Measurements from ENCODE around the gene PAX8. TPM values are rescaled to one million over a fixed set of nuclear protein-coding genes. Genes with fewer than 3 reads are reported as not detected.

The PAX8 gene
- total RNA-seq, 6 experiments from 2014 or later = 0.33 to 6.7 (median 5.1) TPM

GRCh38 chr2:113228991-113229716 is 49.6 kb downstream of the PAX8 start:
- DNase-seq = no peak

GRCh38 chr2:113228351-113228750 is 50.4 kb downstream of the PAX8 start:
- no peak for TF ChIP-seq CTCF (IDR thresholded peaks at IDR 0.05)
- Mint-ChIP-seq H3K9me3 (no peaks in the 10 kb centered on the region), H3K4me3 (no peak overlapping the region), H3K36me3 (ENCODE audit: low read depth) (no peaks in the 10 kb centered on the region), H3K4me1 (ENCODE audit: low read depth) (peaks cover 6% of the 10 kb centered on the region), H3K27ac (no peak overlapping the region), H3K27me3 (ENCODE audit: insufficient read depth) (peaks cover 3% of the 10 kb centered on the region)
- DNase-seq = no peak

More at GRCh38 chr2:113228991-113229716, 49.6 kb downstream of the PAX8 start:
- no peaks in the 10 kb centered on the region for H3K9me3 Mint-ChIP-seq
- no peak overlapping the region for H3K27ac Mint-ChIP-seq
- H3K27me3 Mint-ChIP-seq (ENCODE audit: insufficient read depth) = peaks cover 3% of the 10 kb centered on the region
- peaks cover 6% of the 10 kb centered on the region for H3K4me1 Mint-ChIP-seq (ENCODE audit: low read depth)
- no peak overlapping the region for H3K4me3 Mint-ChIP-seq
- H3K36me3 Mint-ChIP-seq (ENCODE audit: low read depth) = no peaks in the 10 kb centered on the region
- no peak for TF ChIP-seq CTCF (IDR thresholded peaks at IDR 0.05)

- H3K4me3 Mint-ChIP-seq = no peak overlapping the region
- H3K4me1 Mint-ChIP-seq (ENCODE audit: low read depth) = peaks cover 6% of the 10 kb centered on the region
- TF ChIP-seq CTCF (IDR thresholded peaks at IDR 0.05) = no peak
- DNase-seq = no peak
- H3K36me3 Mint-ChIP-seq (ENCODE audit: low read depth) = no peaks in the 10 kb centered on the region
- H3K9me3 Mint-ChIP-seq = no peaks in the 10 kb centered on the region
- peaks cover 3% of the 10 kb centered on the region for H3K27me3 Mint-ChIP-seq (ENCODE audit: insufficient read depth)
- H3K27ac Mint-ChIP-seq = no peak overlapping the region
These were observed 51.0 kb downstream of the PAX8 start for GRCh38 chr2:113227698-113228097.

DNA sequence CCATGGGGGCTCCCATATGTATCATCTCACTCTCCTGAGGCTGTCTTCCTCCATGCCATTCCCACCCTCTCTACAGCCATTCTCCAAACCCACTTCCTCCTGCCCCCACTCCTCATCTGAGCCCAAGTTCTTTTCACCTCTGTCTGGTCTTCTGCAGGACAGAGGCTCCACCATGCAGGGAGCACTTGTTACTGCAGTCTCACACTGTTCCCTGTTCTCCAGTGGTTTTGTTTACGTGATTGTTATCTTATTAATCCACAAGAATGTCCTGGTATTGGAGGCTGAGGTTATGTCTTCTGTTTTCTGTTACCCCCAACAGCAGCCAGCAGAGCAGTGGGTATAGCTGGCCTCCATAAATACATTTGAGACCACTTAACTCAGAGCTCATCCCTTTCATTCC is 51.4 kb downstream of the PAX8 start:
- peaks cover 6% of the 10 kb centered on the region for H3K4me1 Mint-ChIP-seq (ENCODE audit: low read depth)

DNA sequence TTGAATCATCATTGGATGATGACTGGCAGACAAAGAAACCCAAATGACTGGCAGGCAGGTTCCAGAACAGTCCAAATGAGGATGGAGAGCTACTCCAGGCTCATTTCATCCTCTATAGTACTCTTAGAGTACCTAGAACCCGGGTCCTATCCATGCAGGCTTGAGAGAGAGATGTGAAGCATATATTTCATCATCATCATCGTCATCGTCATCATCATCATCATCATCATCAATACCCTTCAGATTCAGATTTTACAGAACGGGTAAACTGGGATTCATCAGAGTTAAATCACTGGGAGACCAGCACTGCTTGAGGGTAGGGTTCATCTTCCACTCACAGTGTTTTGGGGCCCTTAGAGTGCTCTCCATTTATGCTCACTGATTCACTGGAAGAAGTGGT is 52.3 kb downstream of the PAX8 start:
- Mint-ChIP-seq H3K4me3 (no peak overlapping the region), H3K36me3 (ENCODE audit: low read depth) (no peaks in the 10 kb centered on the region), H3K9me3 (no peaks in the 10 kb centered on the region), H3K4me1 (ENCODE audit: low read depth) (peaks cover 6% of the 10 kb centered on the region), H3K27ac (no peak overlapping the region), H3K27me3 (ENCODE audit: insufficient read depth) (peaks cover 3% of the 10 kb centered on the region)
- DNase-seq = no peak
- TF ChIP-seq CTCF (IDR thresholded peaks at IDR 0.05) = no peak

More for the DNA sequence above, 51.4 kb downstream of the PAX8 start:
- TF ChIP-seq CTCF (IDR thresholded peaks at IDR 0.05) = no peak; the same call in 1 of the 2 replicates
- no peaks in the 10 kb centered on the region for H3K36me3 Mint-ChIP-seq (ENCODE audit: low read depth)
- no peak overlapping the region for H3K4me3 Mint-ChIP-seq
- peaks cover 3% of the 10 kb centered on the region for H3K27me3 Mint-ChIP-seq (ENCODE audit: insufficient read depth)
- DNase-seq = no peak
- no peaks in the 10 kb centered on the region for H3K9me3 Mint-ChIP-seq
- no peak overlapping the region for H3K27ac Mint-ChIP-seq

Measured in HFFc6 (cell line).